H9 (cell line): ENCODE data around the gene ADGRE1. TPM values are rescaled to one million over a fixed set of nuclear protein-coding genes. Genes with fewer than 3 reads are reported as not detected.

Source experiments
- DNase-seq: peaks from one replicate; pipeline ENCODE4 v3.0.0-alpha.2; 2017
- H2AFZ ChIP-seq: one replicate; pipeline ENCODE4 v1.6.1; 2013; ENCODE audit warnings: mild to moderate bottlenecking, low read length, control low read depth, moderate library complexity
- H2AK5ac ChIP-seq: 2 replicates; pipeline ENCODE4 v1.6.1; 2013; ENCODE audit warnings: low read length, control low read depth, mixed read lengths; ENCODE audit not compliant: insufficient read length
- H2BK120ac ChIP-seq: one replicate; pipeline ENCODE4 v1.6.1; 2013; ENCODE audit warnings: low read depth, mild to moderate bottlenecking, low read length, control low read depth, inconsistent platforms; ENCODE audit not compliant: poor library complexity, severe bottlenecking
- H2BK12ac ChIP-seq: 2 replicates; pipeline ENCODE4 v1.6.1; 2013; ENCODE audit warnings: low read length, control low read depth, mixed read lengths, low read depth; ENCODE audit not compliant: insufficient read length
- H2BK15ac ChIP-seq: 2 replicates; pipeline ENCODE4 v1.6.1; 2013; ENCODE audit warnings: low read depth, low read length, control low read depth
- H2BK20ac ChIP-seq: one replicate; pipeline ENCODE4 v1.6.1; 2013; ENCODE audit warnings: low read depth, mild to moderate bottlenecking, low read length, control low read depth, inconsistent platforms; ENCODE audit not compliant: poor library complexity, severe bottlenecking
- H2BK5ac ChIP-seq: 2 replicates; pipeline ENCODE4 v1.6.1; 2013; ENCODE audit warnings: low read length, control low read depth, mixed read lengths; ENCODE audit not compliant: insufficient read length
- H3K14ac ChIP-seq: 2 replicates; pipeline ENCODE4 v1.6.1; 2013; ENCODE audit warnings: low read length, control low read depth; ENCODE audit not compliant: insufficient read depth
- H3K18ac ChIP-seq: 2 replicates; pipeline ENCODE4 v1.6.1; 2013; ENCODE audit warnings: low read depth, mild to moderate bottlenecking, mixed read lengths, low read length, control low read depth; ENCODE audit not compliant: insufficient read length
- H3K23ac ChIP-seq: 2 replicates; pipeline ENCODE4 v1.6.1; 2013; ENCODE audit warnings: low read length, control low read depth, mixed read lengths, low read depth; ENCODE audit not compliant: insufficient read length
- H3K23me2 ChIP-seq: 2 replicates; pipeline ENCODE4 v1.6.1; 2013; ENCODE audit warnings: low read depth, mild to moderate bottlenecking, mixed read lengths, low read length, control low read depth; ENCODE audit not compliant: insufficient read length, poor library complexity, severe bottlenecking
- H3K27ac ChIP-seq: 2 replicates; pipeline ENCODE4 v1.5.1; 2013; ENCODE audit warnings: low read length, control low read depth, mixed read lengths, low read depth; ENCODE audit not compliant: insufficient read length
- H3K27me3 ChIP-seq: 2 replicates; pipeline ENCODE4 v1.6.1; 2013; ENCODE audit warnings: low read length, control low read depth, inconsistent platforms; ENCODE audit not compliant: insufficient read depth
- H3K4ac ChIP-seq: 2 replicates; pipeline ENCODE4 v1.6.1; 2013; ENCODE audit warnings: low read depth, mild to moderate bottlenecking, control low read depth, inconsistent platforms, low read length, moderate library complexity
- H3K4me1 ChIP-seq: 2 replicates; pipeline ENCODE4 v1.6.1; 2013; ENCODE audit warnings: low read length, control low read depth, inconsistent platforms; ENCODE audit not compliant: insufficient read depth
- H3K4me2 ChIP-seq: 2 replicates; pipeline ENCODE4 v1.6.1; 2013; ENCODE audit warnings: low read length, control low read depth, mixed read lengths; ENCODE audit not compliant: insufficient read length, insufficient read depth
- H3K56ac ChIP-seq: 2 replicates; pipeline ENCODE4 v1.6.1; 2013; ENCODE audit warnings: low read depth, mild to moderate bottlenecking, mixed read lengths, low read length, control low read depth; ENCODE audit not compliant: insufficient read length
- H3K79me1 ChIP-seq: 2 replicates; pipeline ENCODE4 v1.6.1; 2013; ENCODE audit warnings: low read depth, mild to moderate bottlenecking, moderate library complexity, low read length, control low read depth, inconsistent platforms; ENCODE audit not compliant: insufficient read depth, poor library complexity, severe bottlenecking
- H3K79me2 ChIP-seq: 2 replicates; pipeline ENCODE4 v1.6.1; 2013; ENCODE audit warnings: low read length, control low read depth, inconsistent platforms; ENCODE audit not compliant: insufficient read depth
- H3K9ac ChIP-seq: 2 replicates; pipeline ENCODE4 v1.6.1; 2013; ENCODE audit warnings: low read length, control low read depth, mixed read lengths; ENCODE audit not compliant: insufficient read length; ENCODE audit errors: extremely low read depth
- H3K9me3 ChIP-seq: one replicate; pipeline ENCODE4 v1.6.1; 2013; ENCODE audit warnings: low read depth, low read length, inconsistent platforms; ENCODE audit not compliant: control insufficient read depth
- H3T11ph ChIP-seq: one replicate; pipeline ENCODE4 v1.6.1; 2013; ENCODE audit warnings: mild to moderate bottlenecking, low read length, control low read depth, inconsistent platforms
- H4K20me1 ChIP-seq: one replicate; pipeline ENCODE4 v1.6.1; 2013; ENCODE audit not compliant: control insufficient read depth, insufficient read length, insufficient read depth
- H4K5ac ChIP-seq: 2 replicates; pipeline ENCODE4 v1.6.1; 2013; ENCODE audit warnings: low read depth, mild to moderate bottlenecking, mixed read lengths, low read length, control low read depth; ENCODE audit not compliant: insufficient read length
- H4K8ac ChIP-seq: replicated peaks from 2 replicates; pipeline ENCODE4 v1.6.1; 2013; ENCODE audit warnings: low read length, control low read depth, mixed read lengths, low read depth; ENCODE audit not compliant: insufficient read length
- H4K91ac ChIP-seq: 2 replicates; pipeline ENCODE4 v1.6.1; 2013; ENCODE audit warnings: low read depth, mild to moderate bottlenecking, moderate library complexity, mixed read lengths, low read length, control low read depth; ENCODE audit not compliant: insufficient read length
- H3K27ac Mint-ChIP-seq, 3 experiments: 2 replicates in 2 of 3; 3 replicates in 1 of 3; pipeline ENCODE4 v1.8.0; 2020 to 2021; ENCODE audit warnings: mixed read lengths in 3 of 3, mild to moderate bottlenecking in 1 of 3, moderate library complexity in 1 of 3
- H3K27me3 Mint-ChIP-seq: 2 replicates; pipeline ENCODE4 v1.8.0; 2021; ENCODE audit warnings: low read depth, mild to moderate bottlenecking, moderate library complexity, mixed read lengths
- H3K36me3 Mint-ChIP-seq, 3 experiments: 2 replicates in 2 of 3; 3 replicates in 1 of 3; pipeline ENCODE4 v1.8.0; 2020 to 2021; ENCODE audit warnings: low read depth in 3 of 3, mixed read lengths in 3 of 3; ENCODE audit not compliant: insufficient read depth in 1 of 3
- H3K4me1 Mint-ChIP-seq, 2 experiments: 2 replicates each; pipeline ENCODE4 v1.8.0; 2020; ENCODE audit warnings: mixed read lengths in 2 of 2
- H3K4me3 Mint-ChIP-seq, 2 experiments: 2 replicates in 1 of 2; 3 replicates in 1 of 2; pipeline ENCODE4 v1.8.0; 2020 to 2021; ENCODE audit warnings: mild to moderate bottlenecking in 2 of 2, mixed read lengths in 2 of 2, moderate library complexity in 1 of 2
- H3K9me3 Mint-ChIP-seq, 2 experiments: 2 replicates in 1 of 2; 3 replicates in 1 of 2; pipeline ENCODE4 v1.8.0; 2020; ENCODE audit warnings: mild to moderate bottlenecking in 2 of 2, mixed read lengths in 2 of 2, moderate library complexity in 1 of 2
- WGBS: extraction: QIAGEN DNeasy Blood & Tissue Kit; methylation state at CpG from one replicate; pipeline ENCODE4 v1.1.7; 2013; ENCODE audit warnings: missing lambda C conversion rate, low lambda C conversion rate, mixed read lengths; ENCODE audit not compliant: insufficient read length; ENCODE audit errors: extremely low coverage; 5-methylcytosine and 5-hydroxymethylcytosine counted together
- total RNA-seq: library from RNA; stranded (reverse); gene quantifications from 2 replicates; pipeline ENCODE4 v1.2.1, GENCODE V29; 2021
- TF ChIP-seq, protein P1 (sequence below): fragments of 200-600 bp; sonication (generic); conservative IDR thresholded peaks from 3 replicates; pipeline ENCODE4 v1.8.0; 2021; ENCODE audit warnings: antibody characterized with exemption, mild to moderate bottlenecking

ADGRE1 gene
- total RNA-seq, 1 experiment from 2014 or later, result not detected

DNA sequence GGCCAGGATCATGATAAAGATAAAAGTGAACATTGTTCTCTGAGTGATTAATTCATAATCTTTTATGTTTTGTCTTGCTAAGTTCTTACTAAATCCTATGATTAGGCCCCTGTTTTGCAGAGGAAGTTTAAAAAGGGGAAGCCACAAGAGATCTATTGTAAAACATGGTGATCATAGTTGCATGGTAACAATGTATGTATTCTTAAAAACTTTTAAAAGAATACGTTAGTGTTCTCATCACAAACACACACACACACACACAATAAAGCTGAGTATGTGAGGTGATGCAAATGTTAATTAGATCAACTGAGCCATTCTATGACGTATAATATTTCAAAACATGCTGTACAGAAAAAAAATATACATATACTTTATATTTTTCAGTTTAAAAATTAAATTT lies 82.6 kb downstream of the ADGRE1 start:
- H2BK20ac ChIP-seq, result no peak overlapping the region
- no peaks in the 10 kb centered on the region for H3K27me3 ChIP-seq
- H3K27ac ChIP-seq, result no peak overlapping the region
- H2AK5ac ChIP-seq, result no peak overlapping the region
- no peak overlapping the region for H2AFZ ChIP-seq
- H3K27me3 Mint-ChIP-seq, result peaks cover 2% of the 10 kb centered on the region; the same call in 1 of the 2 replicates
- no CpG with 5 or more reads among the region's 2 CpGs for WGBS
- H3K14ac ChIP-seq, result no peak overlapping the region
- H3K79me2 ChIP-seq, result no peaks in the 10 kb centered on the region
- H3K4me1 ChIP-seq, result no peaks in the 10 kb centered on the region
- peaks cover 0 to 32% (median 4%) of the 10 kb centered on the region in 3 experiments; a peak in 4 of 7 replicates for H3K36me3 Mint-ChIP-seq
- no peak overlapping the region for H2BK12ac ChIP-seq
- H4K20me1 ChIP-seq, result no peaks in the 10 kb centered on the region
- no peak overlapping the region for H4K8ac ChIP-seq
- no peak overlapping the region for H3K4me3 Mint-ChIP-seq
- H4K5ac ChIP-seq, result no peak overlapping the region
- H3K79me1 ChIP-seq, result no peaks in the 10 kb centered on the region
- H4K91ac ChIP-seq, result no peak overlapping the region
- no peak overlapping the region for H3K4me2 ChIP-seq
- DNase-seq, result no peak
- H3K27ac Mint-ChIP-seq, result no peak overlapping the region
- no peak overlapping the region for H3K56ac ChIP-seq
- H3T11ph ChIP-seq, result no peak overlapping the region
- no peak overlapping the region for H3K4ac ChIP-seq
- H3K23me2 ChIP-seq, result no peaks in the 10 kb centered on the region
- H3K9me3 ChIP-seq, result peaks cover 63% of the 10 kb centered on the region
- no peak overlapping the region for H3K23ac ChIP-seq
- no peak overlapping the region for H3K9ac ChIP-seq
- H3K4me1 Mint-ChIP-seq, result no peaks in the 10 kb centered on the region
- H2BK15ac ChIP-seq, result no peak overlapping the region
- H2BK5ac ChIP-seq, result no peak overlapping the region
- TF ChIP-seq, protein P1, sequence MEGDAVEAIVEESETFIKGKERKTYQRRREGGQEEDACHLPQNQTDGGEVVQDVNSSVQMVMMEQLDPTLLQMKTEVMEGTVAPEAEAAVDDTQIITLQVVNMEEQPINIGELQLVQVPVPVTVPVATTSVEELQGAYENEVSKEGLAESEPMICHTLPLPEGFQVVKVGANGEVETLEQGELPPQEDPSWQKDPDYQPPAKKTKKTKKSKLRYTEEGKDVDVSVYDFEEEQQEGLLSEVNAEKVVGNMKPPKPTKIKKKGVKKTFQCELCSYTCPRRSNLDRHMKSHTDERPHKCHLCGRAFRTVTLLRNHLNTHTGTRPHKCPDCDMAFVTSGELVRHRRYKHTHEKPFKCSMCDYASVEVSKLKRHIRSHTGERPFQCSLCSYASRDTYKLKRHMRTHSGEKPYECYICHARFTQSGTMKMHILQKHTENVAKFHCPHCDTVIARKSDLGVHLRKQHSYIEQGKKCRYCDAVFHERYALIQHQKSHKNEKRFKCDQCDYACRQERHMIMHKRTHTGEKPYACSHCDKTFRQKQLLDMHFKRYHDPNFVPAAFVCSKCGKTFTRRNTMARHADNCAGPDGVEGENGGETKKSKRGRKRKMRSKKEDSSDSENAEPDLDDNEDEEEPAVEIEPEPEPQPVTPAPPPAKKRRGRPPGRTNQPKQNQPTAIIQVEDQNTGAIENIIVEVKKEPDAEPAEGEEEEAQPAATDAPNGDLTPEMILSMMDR, result no peak
- H3K9me3 Mint-ChIP-seq, result peaks cover 81 to 93% of the 10 kb centered on the region in 2 experiments
- H3K18ac ChIP-seq, result no peak overlapping the region
- no peak overlapping the region for H2BK120ac ChIP-seq
